GM12865 (cell line): ENCODE data around the gene FAM210A.
A peak's percentile ranks its signal among the peaks of the same experiment; 100 is the strongest.

Experiments
- DNase-seq: peaks from one replicate; pipeline ENCODE4 v3.0.0; 2010; ENCODE audit warnings: low read depth
- H3K4me3 ChIP-seq: 2 replicates; pipeline ENCODE4 v1.5.1; 2011; ENCODE audit warnings: mild to moderate bottlenecking, low read depth, low read length, control low read depth
- CTCF ChIP-seq: IDR thresholded peaks from 2 replicates; pipeline ENCODE4 v1.5.1; 2011; ENCODE audit warnings: low read length, control low read depth, low read depth, inconsistent platforms; ENCODE audit not compliant: insufficient read depth; ENCODE audit errors: missing control alignments

FAM210A gene

GRCh38 chr18:13726232-13726971 is at the start of gene FAM210A, which contains the start of gene RNMT:
TSS of gene FAM210A (minus strand) at chr18:13726558. CDS start at chr18:13682077, 44,481 bp downstream.
TSS of gene RNMT (plus strand) at chr18:13726673. CDS start at chr18:13731518, 4,845 bp downstream.
- peak within 1 kb of the TSS; percentile 78 for H3K4me3 ChIP-seq
- peak; percentile 98 for DNase-seq
- peak; percentile 8 for TF ChIP-seq CTCF

- H3K4me3 ChIP-seq, result no peak overlapping the region
- no peak for DNase-seq
- no peak for TF ChIP-seq CTCF
Observed at GRCh38 chr18:13775058-13775457, 48.7 kb upstream of the FAM210A start.

GRCh38 chr18:13762690-13763439 is 36.5 kb upstream of the FAM210A start:
- no peak for TF ChIP-seq CTCF
- H3K4me3 ChIP-seq, result no peak overlapping the region
- no peak for DNase-seq

GRCh38 chr18:13760047-13760446 is 33.7 kb upstream of the FAM210A start:
- TF ChIP-seq CTCF, result no peak
- H3K4me3 ChIP-seq, result no peak overlapping the region
- no peak for DNase-seq

GRCh38 chr18:13758622-13759021 is 32.3 kb upstream of the FAM210A start:
- no peak for DNase-seq
- no peak for TF ChIP-seq CTCF

GRCh38 chr18:13756671-13757070 is 30.3 kb upstream of the FAM210A start:
- no peak for DNase-seq
- H3K4me3 ChIP-seq, result no peak overlapping the region
- TF ChIP-seq CTCF, result no peak

More at GRCh38 chr18:13758622-13759021, 32.3 kb upstream of the FAM210A start:
- H3K4me3 ChIP-seq, result no peak overlapping the region
